HUES64 (cell line): ENCODE results near the gene SPRR5.

ENCODE experiments used
- H3K27ac ChIP-seq: 2 replicates; pipeline ENCODE4 v1.7.0; 2013; ENCODE audit warnings: low read depth, low read length, inconsistent platforms
- H3K27me3 ChIP-seq: 2 replicates; pipeline ENCODE4 v1.6.1; 2013; ENCODE audit warnings: mild to moderate bottlenecking, low read length; ENCODE audit not compliant: insufficient read depth
- H3K36me3 ChIP-seq: 2 replicates; pipeline ENCODE4 v1.6.1; 2013; ENCODE audit warnings: mild to moderate bottlenecking, low read length; ENCODE audit not compliant: insufficient read depth
- H3K4me1 ChIP-seq: 2 replicates; pipeline ENCODE4 v1.6.1; 2013; ENCODE audit warnings: mild to moderate bottlenecking, low read length, moderate library complexity; ENCODE audit not compliant: insufficient read depth
- H3K4me3 ChIP-seq: 2 replicates; pipeline ENCODE4 v1.5.1; 2013; ENCODE audit warnings: mild to moderate bottlenecking, low read length, moderate library complexity
- H3K9ac ChIP-seq: 2 replicates; pipeline ENCODE4 v1.6.1; 2013; ENCODE audit warnings: mild to moderate bottlenecking, low read depth, low read length
- H3K9me3 ChIP-seq: 2 replicates; pipeline ENCODE4 v1.6.1; 2013; ENCODE audit warnings: low read depth, low read length; ENCODE audit not compliant: insufficient read depth
- WGBS: fragments of 150-250, 120-280 bp; methylation state at CpG from one replicate; pipeline ENCODE4 v1.1.7; 2013; ENCODE audit warnings: missing lambda C conversion rate; 5-methylcytosine and 5-hydroxymethylcytosine counted together

The SPRR5 gene

GRCh38 chr1:152983743-152984142 lies 36.7 kb downstream of the SPRR5 start, which contains the start of gene SPRR1A:
Gene SPRR1A, plus strand, starts transcription at chr1:152984081. Its CDS starts 1,150 bp downstream, at chr1:152985231.
- Histone ChIP-seq H3K27ac (no peak within 1 kb of the TSS), H3K4me1 (no peaks in the 10 kb centered on the region), H3K36me3 (no peaks in the 10 kb centered on the region), H3K27me3 (no peaks in the 10 kb centered on the region), H3K9me3 (peaks cover 42% of the 10 kb centered on the region), H3K4me3 (no peak within 1 kb of the TSS), H3K9ac (no peak within 1 kb of the TSS)
- WGBS: 92% methylated on average over 3 of the region's 3 CpGs

DNA sequence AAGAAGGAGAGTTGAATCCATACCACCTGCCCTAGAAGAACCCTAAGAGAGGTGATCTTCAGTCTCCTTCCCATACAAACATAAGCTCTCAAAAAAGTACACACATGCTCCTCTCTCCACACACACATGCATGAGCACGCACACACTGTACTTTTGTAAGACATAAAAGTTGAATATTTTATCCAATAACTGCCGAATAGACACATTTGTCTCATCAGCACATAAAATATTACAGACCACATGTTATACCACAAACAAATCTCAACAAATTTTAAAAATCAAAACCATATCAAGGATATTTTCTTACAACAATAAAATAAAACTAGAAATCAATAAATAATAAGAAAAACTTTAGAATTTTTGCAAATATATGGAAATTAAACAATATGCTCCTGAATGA lies 39.6 kb downstream of the SPRR5 start:
- no peak overlapping the region for H3K4me3 ChIP-seq
- H3K27me3 ChIP-seq: no peaks in the 10 kb centered on the region
- H3K27ac ChIP-seq: no peak overlapping the region
- no peaks in the 10 kb centered on the region for H3K36me3 ChIP-seq
- WGBS: 52% methylated on average over 2 of the region's 2 CpGs
- H3K9ac ChIP-seq: no peak overlapping the region
- H3K4me1 ChIP-seq: no peaks in the 10 kb centered on the region
- peaks cover 41% of the 10 kb centered on the region for H3K9me3 ChIP-seq

DNA sequence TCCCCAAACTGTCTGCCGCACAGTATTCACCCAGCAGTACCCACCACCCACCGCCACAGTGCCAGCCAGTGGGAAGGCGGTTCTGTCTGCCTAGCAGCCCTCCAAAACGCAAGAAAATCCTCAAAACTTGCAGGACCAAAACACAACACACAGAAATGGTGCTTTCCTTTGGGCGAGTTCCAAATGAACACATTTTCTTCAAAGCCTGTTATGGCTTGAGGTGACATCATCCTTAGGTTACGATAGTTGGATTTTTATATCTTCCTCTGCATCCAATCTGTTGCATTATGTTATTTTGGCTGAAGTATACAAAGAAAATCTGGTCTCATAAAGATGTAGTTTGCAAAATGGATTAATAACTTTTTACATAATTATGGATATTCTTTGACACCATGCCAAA lies 46.2 kb downstream of the SPRR5 start:
- Histone ChIP-seq H3K27me3 (no peaks in the 10 kb centered on the region), H3K4me1 (peaks cover 5% of the 10 kb centered on the region; the same call in 1 of the 2 replicates), H3K27ac (no peak overlapping the region), H3K4me3 (no peak overlapping the region), H3K36me3 (no peaks in the 10 kb centered on the region), H3K9me3 (peaks cover 29% of the 10 kb centered on the region), H3K9ac (no peak overlapping the region)
- WGBS: 65% methylated on average over 5 of the region's 6 CpGs

- Histone ChIP-seq H3K9ac (no peak overlapping the region), H3K36me3 (no peaks in the 10 kb centered on the region), H3K4me3 (no peak overlapping the region), H3K27me3 (no peaks in the 10 kb centered on the region), H3K27ac (no peak overlapping the region), H3K4me1 (peaks cover 5% of the 10 kb centered on the region; the same call in 1 of the 2 replicates), H3K9me3 (peaks cover 20% of the 10 kb centered on the region)
- WGBS: no CpG with 5 or more reads among the region's 1 CpG
Measured at GRCh38 chr1:152995842-152996241, 48.8 kb downstream of the SPRR5 start.

DNA sequence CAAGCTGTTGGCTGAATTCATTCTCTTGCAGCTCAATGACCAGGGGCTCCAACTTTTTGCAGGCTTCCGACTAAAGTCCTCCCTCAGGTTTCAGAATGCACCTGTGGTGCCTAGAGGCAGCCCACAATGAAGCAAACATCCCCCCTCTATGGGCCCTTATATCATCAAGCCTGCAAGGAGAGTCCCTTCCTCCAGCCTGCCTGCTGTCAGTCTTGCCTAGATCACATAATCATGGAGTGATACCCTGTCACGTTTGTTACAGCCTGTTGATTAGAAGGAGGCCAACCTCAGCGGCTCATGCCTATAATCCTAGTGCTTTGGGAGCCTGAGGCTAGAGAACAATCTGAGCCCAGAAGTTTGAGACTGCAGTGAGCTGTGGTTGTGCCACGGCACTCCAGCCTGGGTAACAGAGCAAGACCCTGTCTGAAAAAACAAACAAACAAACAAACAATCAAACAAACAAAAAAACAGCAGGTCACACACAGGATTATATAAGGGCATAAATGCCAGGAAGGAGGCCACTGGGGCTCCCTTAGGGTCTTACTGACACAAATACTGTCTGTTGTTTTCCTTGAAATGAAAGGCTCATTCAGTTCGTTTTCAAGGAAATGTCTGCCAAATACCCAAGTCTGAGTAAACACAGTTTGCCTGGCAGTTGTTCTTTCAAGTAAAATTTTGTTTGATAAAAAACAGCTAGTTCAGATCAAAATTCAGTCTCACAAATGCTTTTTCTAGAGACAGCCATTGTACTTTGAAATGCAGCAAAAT lies 49.8 kb downstream of the SPRR5 start:
- no peaks in the 10 kb centered on the region for H3K36me3 ChIP-seq

DNA sequence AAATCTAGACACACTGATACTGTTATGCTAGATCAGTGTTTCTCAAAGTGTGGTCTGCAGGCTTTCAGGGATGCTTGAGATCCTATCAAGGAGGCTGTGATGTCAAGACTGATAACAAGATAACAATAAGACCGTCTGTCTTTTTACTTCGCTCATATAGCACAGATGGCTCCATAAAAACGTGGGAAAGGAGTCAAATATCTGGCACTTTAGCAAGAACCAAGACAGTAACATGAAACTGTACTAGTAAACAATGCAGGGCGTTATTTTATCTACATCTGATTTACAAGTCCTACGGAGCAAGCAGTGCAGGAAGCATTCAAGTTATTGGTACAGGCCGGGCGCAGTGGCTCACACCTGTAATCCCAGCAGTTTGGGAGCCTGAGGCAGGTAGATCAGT lies 50.9 kb downstream of the SPRR5 start:
- peaks cover 29% of the 10 kb centered on the region for H3K9me3 ChIP-seq
- H3K36me3 ChIP-seq: no peaks in the 10 kb centered on the region
- no peak overlapping the region for H3K4me3 ChIP-seq
- 66% methylated on average over 7 of the region's 7 CpGs for WGBS
- peaks cover 5% of the 10 kb centered on the region; the same call in 1 of the 2 replicates for H3K4me1 ChIP-seq
- no peak overlapping the region for H3K27ac ChIP-seq
- no peak overlapping the region for H3K9ac ChIP-seq
- H3K27me3 ChIP-seq: no peaks in the 10 kb centered on the region

More for the DNA sequence above, 49.8 kb downstream of the SPRR5 start:
- Histone ChIP-seq H3K4me1 (peaks cover 5% of the 10 kb centered on the region; the same call in 1 of the 2 replicates), H3K9me3 (peaks cover 26% of the 10 kb centered on the region), H3K9ac (no peak overlapping the region), H3K4me3 (no peak overlapping the region), H3K27me3 (no peaks in the 10 kb centered on the region), H3K27ac (no peak overlapping the region)
- WGBS: 57% methylated on average over 5 of the region's 5 CpGs

GRCh38 chr1:152998476-152998875 lies 51.5 kb downstream of the SPRR5 start:
- Histone ChIP-seq H3K4me1 (peaks cover 5% of the 10 kb centered on the region; the same call in 1 of the 2 replicates), H3K27me3 (no peaks in the 10 kb centered on the region), H3K4me3 (no peak overlapping the region), H3K27ac (no peak overlapping the region), H3K9me3 (peaks cover 29% of the 10 kb centered on the region), H3K9ac (no peak overlapping the region), H3K36me3 (no peaks in the 10 kb centered on the region)
- WGBS: 90% methylated on average over 4 of the region's 4 CpGs
